Cardiac fibroblast (primary cell): ENCODE data around the gene CDH23.

ENCODE experiments used
- DNase-seq, 2 donors: peaks; one replicate each; pipeline versions ENCODE4 v3.0.0 to v3.0.0-alpha.2; 2010; ENCODE audit warnings: low read depth in 2 of 2
- H3K4me3 ChIP-seq, 2 donors: replicated peaks in 1 of 2; 1 replicate in 1 of 2; 2 replicates in 1 of 2; pipeline ENCODE4 v1.5.1; 2011; ENCODE audit warnings: low read depth in 2 of 2, low read length in 2 of 2, mild to moderate bottlenecking in 2 of 2, moderate library complexity in 1 of 2
- CTCF ChIP-seq: IDR thresholded peaks from one replicate; pipeline ENCODE4 v1.5.1; 2011; ENCODE audit warnings: low read depth, mild to moderate bottlenecking, low read length, inconsistent platforms

Gene CDH23

GRCh38 chr10:71494476-71494875 lies 97.8 kb downstream of the CDH23 start:
- no peak overlapping the region for H3K4me3 ChIP-seq
- TF ChIP-seq CTCF, result no peak
- DNase-seq, result no peak

GRCh38 chr10:71494980-71495381 lies 98.3 kb downstream of the CDH23 start:
- TF ChIP-seq CTCF, result no peak
- DNase-seq, result no peak

GRCh38 chr10:71496927-71497762 lies 100.4 kb downstream of the CDH23 start:
- DNase-seq, result no peak
- no peak overlapping the region for H3K4me3 ChIP-seq
- TF ChIP-seq CTCF, result no peak

More at GRCh38 chr10:71494980-71495381, 98.3 kb downstream of the CDH23 start:
- no peak overlapping the region for H3K4me3 ChIP-seq

GRCh38 chr10:71497763-71498326 lies 101.1 kb downstream of the CDH23 start:
- no peak overlapping the region for H3K4me3 ChIP-seq
- no peak for TF ChIP-seq CTCF
- DNase-seq, result no peak

- DNase-seq, result no peak
- H3K4me3 ChIP-seq, result no peak overlapping the region
- TF ChIP-seq CTCF, result no peak
These were observed 104.7 kb downstream of the CDH23 start for GRCh38 chr10:71501402-71501801.

GRCh38 chr10:71502190-71502589 lies 105.5 kb downstream of the CDH23 start:
- DNase-seq, result no peak
- no peak for TF ChIP-seq CTCF
- H3K4me3 ChIP-seq, result no peak overlapping the region
